GM19463 (cell line): ENCODE data around the gene OVOL3.
"Not testable (repeated sequence)": the region's sequence is repeated elsewhere in the genome, so short reads cannot be mapped to it uniquely, and the experiment has no call there.

Experiments
- ATAC-seq: cut with Tn5 transposase; IDR thresholded peaks from one replicate; pipeline ENCODE4 v1.9.1; 2021; ENCODE audit warnings: mild to moderate bottlenecking, moderate library complexity; ENCODE audit not compliant: unreplicated experiment

OVOL3 gene

DNA sequence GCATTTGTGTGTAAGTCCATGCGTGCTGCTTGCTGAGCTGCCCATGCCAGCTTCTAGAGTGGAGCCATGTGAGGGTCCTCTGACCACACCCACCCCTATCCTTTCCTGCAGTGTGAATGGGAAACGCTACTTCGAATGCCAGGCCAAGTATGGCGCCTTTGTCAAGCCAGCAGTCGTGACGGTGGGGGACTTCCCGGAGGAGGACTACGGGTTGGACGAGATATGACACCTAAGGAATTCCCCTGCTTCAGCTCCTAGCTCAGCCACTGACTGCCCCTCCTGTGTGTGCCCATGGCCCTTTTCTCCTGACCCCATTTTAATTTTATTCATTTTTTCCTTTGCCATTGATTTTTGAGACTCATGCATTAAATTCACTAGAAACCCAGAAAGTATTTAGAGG, 14.6 kb downstream of the OVOL3 start:
- ATAC-seq: no peak

- ATAC-seq: no peak
Measured at GRCh38 chr19:36128392-36128736, 17.4 kb downstream of the OVOL3 start.

DNA sequence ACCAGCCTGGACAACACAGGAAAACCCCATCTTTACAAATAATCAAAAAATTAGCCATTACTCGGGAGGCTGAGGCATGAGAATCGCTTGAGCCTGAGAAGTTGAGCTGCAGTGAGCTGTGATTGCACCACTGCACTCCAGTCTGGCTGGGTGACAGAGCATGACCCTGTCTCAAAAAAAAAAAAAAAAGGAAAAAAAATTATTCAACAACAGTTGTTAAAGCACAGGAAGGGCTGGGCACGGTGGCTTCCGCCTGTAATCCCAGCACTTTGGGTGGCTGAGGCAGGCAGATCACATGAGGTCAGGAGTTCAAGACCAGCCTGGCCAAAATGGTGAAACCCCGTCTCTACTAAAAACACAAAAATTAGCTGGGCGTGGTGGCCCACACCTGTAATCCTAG, 20.3 kb downstream of the OVOL3 start:
- ATAC-seq: not testable (repeated sequence)

- ATAC-seq: not testable (repeated sequence)
Measured at GRCh38 chr19:36134867-36135266, 23.9 kb downstream of the OVOL3 start.

- no peak for ATAC-seq
Measured at GRCh38 chr19:36136964-36137686, 26.2 kb downstream of the OVOL3 start.

DNA sequence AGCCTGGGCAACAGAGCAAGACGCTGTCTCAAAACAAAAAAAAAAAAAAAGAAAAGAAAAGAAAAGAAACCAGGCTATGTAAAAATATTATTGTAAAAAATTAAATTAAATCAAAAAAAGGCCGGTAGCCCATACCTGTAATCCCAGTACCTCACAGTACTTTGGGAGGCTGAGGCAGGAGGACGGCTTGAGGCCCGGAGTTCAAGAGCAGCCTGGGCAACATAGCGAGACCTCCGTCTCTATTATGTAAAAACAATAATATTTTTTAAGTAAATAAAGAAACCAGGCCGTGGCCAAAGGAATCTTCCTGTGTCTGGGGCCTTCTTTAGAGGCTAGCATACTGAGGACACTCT, 28.2 kb downstream of the OVOL3 start:
- no peak for ATAC-seq

GRCh38 chr19:36139473-36140303, 28.7 kb downstream of the OVOL3 start, which contains the start of gene CAPNS1:
TSS of gene CAPNS1 (plus strand) at chr19:36140066. CDS start at chr19:36141012, 946 bp downstream.
- ATAC-seq: peak; percentile 87

- ATAC-seq: peak; percentile 22
Measured at GRCh38 chr19:36140304-36141038, 29.5 kb downstream of the OVOL3 start.

- ATAC-seq: peak; percentile 39
Measured at GRCh38 chr19:36141039-36141927, 30.3 kb downstream of the OVOL3 start.

DNA sequence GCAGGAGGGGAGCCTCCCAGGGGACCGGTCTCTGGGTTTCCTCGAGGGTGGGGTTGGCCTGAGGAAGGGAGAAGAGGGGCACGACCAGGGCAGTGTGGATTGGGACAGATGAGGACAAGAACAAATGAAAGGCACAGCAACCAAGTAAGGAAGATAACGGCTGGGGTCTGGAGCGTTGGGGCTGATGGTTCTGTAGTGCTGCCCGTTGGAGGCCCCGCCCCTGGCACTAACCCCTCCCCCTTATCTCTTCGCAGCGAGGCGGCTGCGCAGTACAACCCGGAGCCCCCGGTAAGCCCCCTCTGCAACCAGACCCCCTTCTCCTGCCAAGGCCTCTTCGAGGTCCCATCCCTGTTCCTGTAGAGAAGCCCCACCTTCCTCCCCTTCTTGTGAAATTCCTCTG, 31.1 kb downstream of the OVOL3 start:
- ATAC-seq: no peak

DNA sequence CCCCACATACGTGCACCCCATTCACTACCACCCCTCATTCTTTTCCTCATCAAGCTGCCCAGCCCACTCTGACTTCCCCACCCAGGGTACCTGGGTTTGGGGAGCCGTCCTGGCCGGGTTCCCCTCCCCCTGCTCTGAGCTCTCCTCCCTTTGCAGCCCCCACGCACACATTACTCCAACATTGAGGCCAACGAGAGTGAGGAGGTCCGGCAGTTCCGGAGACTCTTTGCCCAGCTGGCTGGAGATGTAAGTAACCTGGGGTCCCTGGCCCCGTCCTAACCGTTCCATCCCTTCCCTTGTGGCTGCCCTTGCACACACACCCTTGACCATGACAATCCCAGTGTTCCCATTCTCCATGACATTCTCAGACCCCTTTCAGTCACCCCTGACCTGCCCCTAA, 31.6 kb downstream of the OVOL3 start:
- ATAC-seq: no peak

- no peak for ATAC-seq
Measured at GRCh38 chr19:36144624-36145023, 33.7 kb downstream of the OVOL3 start.

- ATAC-seq: no peak
Measured at GRCh38 chr19:36149673-36150406, 38.9 kb downstream of the OVOL3 start.

GRCh38 chr19:36150586-36150985, 39.6 kb downstream of the OVOL3 start:
- no peak for ATAC-seq

GRCh38 chr19:36151144-36152018, 40.4 kb downstream of the OVOL3 start:
- ATAC-seq: no peak

DNA sequence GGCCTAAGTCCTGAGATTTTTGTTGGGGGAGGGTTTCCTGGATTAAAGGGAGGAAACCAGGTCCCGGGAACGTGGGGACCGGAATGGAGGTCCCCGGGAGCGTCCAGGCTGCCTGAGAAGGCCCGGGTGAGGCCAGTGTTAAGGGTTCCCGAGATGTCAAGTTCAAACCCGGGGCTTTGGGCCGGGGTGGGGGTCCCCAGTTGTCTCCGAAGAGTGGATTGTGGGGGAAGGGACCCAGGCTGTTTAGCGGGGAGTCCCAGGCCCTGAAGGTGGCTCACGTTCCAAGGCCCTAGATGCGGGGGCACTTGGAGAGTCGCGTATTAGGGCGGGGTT, 41.0 kb downstream of the OVOL3 start:
- no peak for ATAC-seq

DNA sequence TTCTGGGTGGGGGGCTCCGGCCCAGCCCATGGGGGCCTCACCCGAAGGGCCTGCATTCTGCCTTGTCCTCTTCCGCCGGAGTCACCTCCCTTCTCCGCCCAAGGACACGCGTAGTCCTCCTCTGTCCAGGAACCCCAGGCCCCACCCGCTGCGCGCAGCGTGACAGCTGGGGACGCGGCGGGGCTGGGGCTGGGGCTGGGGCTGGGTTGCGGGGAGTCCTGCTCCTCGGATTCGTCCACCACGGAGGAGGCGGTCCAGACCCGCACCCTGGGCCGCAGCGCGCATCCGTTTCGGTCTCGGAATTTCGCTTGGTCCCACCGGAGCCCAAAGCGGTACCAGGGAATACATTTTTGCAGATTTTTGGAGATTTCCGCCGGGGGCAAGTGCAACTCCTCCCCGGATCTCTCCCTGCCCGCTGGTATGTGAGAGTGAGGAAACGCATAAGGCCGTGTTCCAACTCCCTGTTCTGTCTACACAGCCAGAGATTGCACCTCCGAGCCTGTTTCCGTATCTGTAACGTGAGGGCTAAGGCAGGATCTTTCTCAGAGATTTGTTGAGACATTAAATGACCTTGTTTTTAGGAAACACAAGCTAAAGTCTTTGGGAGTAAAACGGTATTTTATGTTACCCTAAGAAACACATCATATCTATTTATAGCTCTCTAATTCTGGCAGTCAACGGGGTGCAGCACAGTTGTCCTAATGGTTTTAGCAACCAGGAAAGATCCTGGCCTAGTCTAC, 41.6 kb downstream of the OVOL3 start, which contains the start of gene COX7A1:
TSS of gene COX7A1 (minus strand) at position 96 of the 740 bp plus-strand sequence. CDS start at position 56, 40 bp downstream.
- ATAC-seq: no peak

- no peak for ATAC-seq
Measured at GRCh38 chr19:36153126-36153525, 42.2 kb downstream of the OVOL3 start.
